ENCODE measurements around the gene TACC2. TPM values are rescaled to one million over a fixed set of nuclear protein-coding genes. Genes with fewer than 3 reads are reported as not detected.

The TACC2 gene
- total RNA-seq, 1 donor from 2014 or later, result 400 TPM

DNA sequence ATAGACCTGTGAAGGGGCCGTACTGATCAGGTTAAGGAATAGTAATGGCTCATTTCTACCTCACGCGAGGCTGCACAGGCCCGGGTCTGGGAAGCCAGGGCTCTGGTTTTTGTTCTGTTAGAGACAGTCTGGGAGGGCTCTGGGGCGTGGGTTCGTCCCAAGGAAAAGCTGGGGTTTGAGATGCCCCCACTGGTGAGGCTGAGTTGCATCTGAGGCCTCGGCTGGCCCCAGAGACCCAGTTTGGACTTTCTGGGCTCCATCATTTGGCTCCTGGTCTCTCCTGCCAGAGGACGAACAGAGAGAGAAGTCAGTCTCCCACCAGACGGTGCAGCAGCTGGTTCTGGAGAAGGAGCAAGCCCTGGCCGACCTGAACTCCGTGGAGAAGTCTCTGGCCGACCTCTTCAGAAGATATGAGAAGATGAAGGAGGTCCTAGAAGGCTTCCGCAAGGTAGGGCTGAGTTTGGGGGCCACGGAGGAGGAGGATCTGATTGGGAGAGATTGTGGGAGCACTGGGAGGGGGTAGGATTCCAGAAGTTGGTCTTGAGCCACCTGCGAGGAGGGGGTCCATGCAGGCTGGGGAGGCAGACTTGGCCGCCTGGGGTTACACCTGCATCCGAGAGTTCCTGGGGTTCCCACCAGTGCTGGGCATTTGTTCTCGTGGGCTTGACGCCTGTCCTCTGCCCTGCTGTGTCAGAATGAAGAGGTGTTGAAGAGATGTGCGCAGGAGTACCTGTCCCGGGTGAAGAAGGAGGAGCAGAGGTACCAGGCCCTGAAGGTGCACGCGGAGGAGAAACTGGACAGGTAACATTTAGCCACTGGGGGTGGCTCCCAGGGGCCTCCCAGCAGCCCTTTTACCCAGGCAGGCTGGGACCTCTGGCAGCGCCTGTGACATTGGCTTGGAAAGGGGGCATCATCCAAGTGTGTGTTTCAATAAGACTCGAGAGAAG lies 259.7 kb downstream of the TACC2 start:
- peaks cover 77% of the 10 kb centered on the region for H3K36me3 ChIP-seq
- no peak for DNase-seq

DNA sequence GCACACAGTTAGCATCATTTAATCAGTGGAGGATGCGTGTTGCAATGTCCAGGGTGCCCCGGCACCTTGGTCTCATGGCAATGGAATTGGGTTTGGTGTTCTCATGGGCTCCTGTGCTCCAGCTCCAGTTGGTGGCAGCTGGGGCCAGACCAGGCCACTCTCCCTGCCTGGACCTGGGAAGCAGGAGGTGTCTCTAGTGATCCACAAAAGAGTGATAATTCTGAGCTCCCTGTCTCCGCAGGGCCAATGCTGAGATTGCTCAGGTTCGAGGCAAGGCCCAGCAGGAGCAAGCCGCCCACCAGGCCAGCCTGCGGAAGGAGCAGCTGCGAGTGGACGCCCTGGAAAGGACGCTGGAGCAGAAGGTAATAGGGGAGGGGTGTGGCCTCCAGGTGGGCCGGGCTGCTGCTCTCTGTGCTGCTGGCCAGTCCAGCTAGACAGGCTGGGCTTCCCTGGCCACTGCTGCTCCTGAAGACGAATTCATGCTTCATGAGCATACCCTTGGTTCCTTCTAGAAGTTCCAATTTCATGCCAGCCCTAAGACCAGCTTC lies 260.4 kb downstream of the TACC2 start:
- Histone ChIP-seq H3K9me3 (replicated peaks) (no peaks in the 10 kb centered on the region), H3K27me3 (ENCODE audit: low read depth) (no peaks in the 10 kb centered on the region), H3K4me3 (no peak overlapping the region), H3K4me1 (peaks cover 82% of the 10 kb centered on the region), H3K27ac (replicated peaks) (peak overlapping the region; percentile 42), H3K36me3 (peaks cover 77% of the 10 kb centered on the region)
- no peak for TF ChIP-seq CTCF (IDR thresholded peaks at IDR 0.05; ENCODE audit: borderline replicate concordance)
- no peak for DNase-seq
- intact Hi-C loops (cut with micrococcal nuclease), result no loop called here

More for the DNA sequence above, 259.7 kb downstream of the TACC2 start:
- intact Hi-C loops (cut with micrococcal nuclease), result no loop called here
- peaks cover 82% of the 10 kb centered on the region for H3K4me1 ChIP-seq
- TF ChIP-seq CTCF (IDR thresholded peaks at IDR 0.05; ENCODE audit: borderline replicate concordance), result no peak
- no peak overlapping the region for H3K4me3 ChIP-seq
- H3K9me3 ChIP-seq (replicated peaks), result no peaks in the 10 kb centered on the region
- H3K27ac ChIP-seq (replicated peaks), result peak overlapping the region; percentile 42
- no peaks in the 10 kb centered on the region for H3K27me3 ChIP-seq (ENCODE audit: low read depth)

GRCh38 chr10:122249991-122250750 lies 261.2 kb downstream of the TACC2 start:
- intact Hi-C loops (cut with micrococcal nuclease), result no loop called here
- DNase-seq, result peak; percentile 61
- H3K27me3 ChIP-seq (ENCODE audit: low read depth), result no peaks in the 10 kb centered on the region
- no peak for TF ChIP-seq CTCF (IDR thresholded peaks at IDR 0.05; ENCODE audit: borderline replicate concordance)
- no peaks in the 10 kb centered on the region for H3K9me3 ChIP-seq (replicated peaks)
- peaks cover 74% of the 10 kb centered on the region for H3K4me1 ChIP-seq
- peaks cover 77% of the 10 kb centered on the region for H3K36me3 ChIP-seq
- no peak overlapping the region for H3K27ac ChIP-seq (replicated peaks)
- H3K4me3 ChIP-seq, result no peak overlapping the region

- no peak overlapping the region for H3K4me3 ChIP-seq
- H3K36me3 ChIP-seq, result peaks cover 82% of the 10 kb centered on the region
- TF ChIP-seq CTCF (IDR thresholded peaks at IDR 0.05; ENCODE audit: borderline replicate concordance), result no peak
- DNase-seq, result no peak
- no peak overlapping the region for H3K27ac ChIP-seq (replicated peaks)
- no peaks in the 10 kb centered on the region for H3K27me3 ChIP-seq (ENCODE audit: low read depth)
- intact Hi-C loops (cut with micrococcal nuclease), result no loop called here
- peaks cover 60% of the 10 kb centered on the region for H3K4me1 ChIP-seq
- H3K9me3 ChIP-seq (replicated peaks), result no peaks in the 10 kb centered on the region
Observed at GRCh38 chr10:122251459-122252255, 262.7 kb downstream of the TACC2 start.

DNA sequence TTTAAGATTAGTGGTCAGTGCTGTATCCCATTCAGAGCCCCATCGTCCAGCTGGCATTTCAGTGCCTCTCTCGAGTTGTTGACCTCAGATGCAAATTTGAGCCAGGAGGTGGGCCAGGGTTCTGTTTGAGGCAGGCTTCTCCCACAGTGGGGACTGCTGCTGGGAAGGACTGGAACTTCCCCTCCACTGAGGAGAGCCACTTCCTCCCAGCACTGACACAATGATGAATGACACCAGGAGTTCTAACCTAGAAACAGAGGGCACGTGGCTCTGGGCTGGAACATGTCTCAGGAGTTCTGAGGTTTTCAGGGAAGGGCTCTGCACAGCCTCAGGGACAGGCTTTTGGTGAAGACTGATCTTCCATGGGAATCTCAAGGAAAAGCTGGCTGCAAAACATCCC lies 263.8 kb downstream of the TACC2 start:
- peaks cover 81% of the 10 kb centered on the region for H3K36me3 ChIP-seq
- no peaks in the 10 kb centered on the region for H3K9me3 ChIP-seq (replicated peaks)
- no peak for DNase-seq
- peaks cover 50% of the 10 kb centered on the region for H3K4me1 ChIP-seq
- no peak overlapping the region for H3K4me3 ChIP-seq
- TF ChIP-seq CTCF (IDR thresholded peaks at IDR 0.05; ENCODE audit: borderline replicate concordance), result no peak
- no peaks in the 10 kb centered on the region for H3K27me3 ChIP-seq (ENCODE audit: low read depth)
- intact Hi-C loops (cut with micrococcal nuclease), result no loop called here
- peak overlapping the region; percentile 17 for H3K27ac ChIP-seq (replicated peaks)
